SW480 (cell line): ENCODE measurements around the gene KCTD15.

Experiments
- DNase-seq: peaks from one replicate; pipeline ENCODE4 v3.0.0-alpha.2; 2016; ENCODE audit warnings: low spot score

KCTD15 gene

GRCh38 chr19:33772102-33772857, 24.4 kb upstream of the KCTD15 start:
- DNase-seq: no peak

- no peak for DNase-seq
These were observed 23.9 kb upstream of the KCTD15 start for GRCh38 chr19:33772858-33773180.

- no peak for DNase-seq
These were observed 22.7 kb upstream of the KCTD15 start for GRCh38 chr19:33773704-33774624.

DNA sequence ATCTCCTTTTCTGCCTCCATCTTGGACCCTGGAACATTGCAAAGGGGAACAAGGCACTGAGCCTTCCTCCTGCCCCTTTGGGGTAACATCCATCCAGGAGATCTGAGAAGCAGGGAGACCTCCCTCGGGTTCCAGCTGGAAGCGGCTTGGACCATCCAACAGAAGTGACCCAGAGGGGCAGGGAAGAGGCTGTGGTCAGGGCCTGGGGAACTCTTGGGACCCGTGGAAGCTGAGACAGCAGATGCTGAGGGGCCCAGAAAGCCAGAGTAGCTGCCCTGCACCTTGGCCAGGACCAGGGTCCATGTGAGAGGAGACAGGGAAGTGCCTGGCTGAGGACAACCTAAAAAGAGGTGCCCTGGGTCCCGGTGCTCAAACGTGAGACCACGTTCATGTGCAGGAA, 21.9 kb upstream of the KCTD15 start:
- no peak for DNase-seq

DNA sequence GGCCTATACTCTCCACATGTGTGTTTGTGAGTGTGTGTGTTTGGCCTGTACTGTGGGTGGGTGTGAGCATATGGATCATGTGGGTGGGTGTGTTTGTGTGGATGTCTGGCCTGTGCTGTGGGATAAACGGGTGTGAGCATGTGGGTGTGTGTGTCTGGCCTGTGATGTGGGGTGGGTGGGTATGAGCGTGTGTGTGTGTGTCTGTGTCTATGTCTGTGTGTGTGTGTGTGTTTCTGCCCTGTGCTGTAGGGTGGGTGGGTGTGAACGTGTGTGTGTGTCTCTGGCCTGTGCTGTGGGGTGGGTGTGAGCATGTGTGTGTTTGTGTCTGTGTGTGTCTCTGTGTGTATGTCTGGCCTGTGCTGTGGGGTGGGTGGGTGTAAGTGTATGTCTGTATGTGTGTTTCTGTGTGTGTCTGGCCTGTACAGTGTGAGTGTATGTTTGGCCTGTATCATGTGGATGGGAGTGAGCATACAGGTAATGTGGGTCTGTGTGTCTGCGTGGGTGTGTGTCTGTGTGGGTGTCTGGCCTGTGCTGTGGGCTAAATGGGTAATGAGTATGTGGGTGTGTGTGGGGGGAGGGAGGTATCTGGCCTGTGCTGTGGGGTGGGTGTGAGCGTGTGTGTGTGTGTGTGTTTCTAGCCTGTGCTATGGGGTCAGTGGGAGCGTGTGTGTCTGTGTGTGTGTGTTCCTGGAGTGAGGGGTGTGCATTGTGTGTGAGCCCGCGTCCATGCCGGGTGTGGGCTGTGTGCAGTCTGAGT, 20.8 kb upstream of the KCTD15 start:
- no peak for DNase-seq

DNA sequence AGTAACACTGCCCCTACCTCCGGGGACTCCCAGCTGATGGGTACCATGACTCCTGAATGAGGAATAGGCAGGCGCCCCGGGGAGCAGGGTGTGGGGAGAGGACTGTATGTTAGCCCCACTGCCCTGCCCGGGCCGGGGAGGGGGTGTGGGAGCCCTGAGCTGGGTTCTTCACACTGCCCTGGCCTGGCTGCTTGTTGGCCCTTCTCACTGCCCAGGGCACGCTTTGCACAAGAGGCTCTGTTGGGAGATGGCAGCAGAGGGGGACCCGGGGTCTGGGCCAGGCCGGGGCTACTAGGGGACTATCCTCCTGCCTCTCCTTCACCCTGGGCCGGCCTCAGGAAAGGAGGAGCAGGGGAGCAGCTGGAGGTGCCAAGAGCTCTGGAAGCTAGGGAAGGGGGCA, 19.3 kb upstream of the KCTD15 start:
- no peak for DNase-seq

DNA sequence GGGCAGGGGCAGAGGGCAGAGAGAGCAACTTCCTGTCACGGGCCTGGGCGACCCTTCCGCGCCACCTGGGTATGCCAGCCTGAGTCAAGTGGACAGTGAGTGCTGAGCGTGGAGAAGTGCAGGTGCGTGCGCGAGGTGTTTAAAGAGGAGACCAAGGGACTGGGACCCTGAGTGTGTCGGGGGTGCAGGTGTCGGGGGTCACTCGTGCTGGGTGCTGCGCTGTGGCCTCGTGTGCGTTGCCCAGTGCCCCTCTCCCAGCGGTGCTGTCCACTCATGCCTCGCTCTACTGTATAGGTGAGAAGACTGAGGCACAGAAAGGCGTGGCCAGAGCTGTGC, 18.9 kb upstream of the KCTD15 start:
- no peak for DNase-seq

DNA sequence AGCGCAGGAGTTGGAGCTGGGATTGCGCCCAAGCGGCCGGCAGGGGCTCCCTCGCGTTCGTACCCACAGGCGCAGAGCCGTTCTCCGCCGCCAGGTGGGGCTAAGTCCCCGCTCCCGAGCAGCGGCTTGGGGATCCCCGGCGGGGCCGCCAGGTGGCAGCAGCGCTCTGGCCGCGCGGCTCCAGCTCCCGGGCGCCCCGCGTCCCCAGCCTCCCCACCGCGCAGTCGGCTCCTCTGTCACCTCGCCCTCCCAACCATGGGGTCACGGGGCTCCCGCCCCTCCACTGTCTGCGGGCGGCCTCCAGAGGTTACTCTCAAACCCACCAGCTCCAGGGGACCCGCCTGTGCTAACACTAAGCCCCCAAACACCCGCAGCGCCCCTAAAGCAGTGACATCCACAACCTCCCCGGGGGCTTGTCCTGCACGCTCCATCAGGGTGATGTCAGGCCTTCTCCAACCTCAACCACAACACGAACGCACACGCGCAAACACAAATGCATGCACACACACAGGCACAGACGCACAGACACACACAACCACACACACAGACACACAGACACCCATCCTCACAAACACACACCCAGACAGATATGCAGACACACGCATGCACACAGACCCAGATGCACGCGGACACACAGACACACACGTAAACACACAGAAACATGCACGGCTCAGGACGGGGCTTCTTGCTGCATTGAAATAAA, 18.4 kb upstream of the KCTD15 start:
- DNase-seq: peak; percentile 73

DNA sequence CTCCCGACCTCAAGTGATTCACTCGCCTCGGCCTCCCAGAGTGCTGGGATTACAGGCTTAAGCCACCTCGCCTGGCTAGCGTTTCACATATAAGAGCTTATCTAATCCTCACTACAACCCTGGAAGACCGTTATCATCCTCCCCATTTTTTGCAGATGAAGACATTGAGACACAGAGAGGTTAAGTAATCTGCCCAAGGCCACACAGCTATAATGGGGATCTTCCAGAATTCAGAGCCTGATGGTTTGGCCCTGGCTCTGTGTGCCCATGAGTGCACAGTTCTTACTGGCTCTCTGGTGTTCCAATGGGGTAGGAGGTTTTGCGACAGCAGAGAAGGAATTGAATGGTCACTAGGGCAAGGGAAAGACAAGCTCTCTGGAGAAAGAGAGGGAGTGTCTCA, 16.8 kb upstream of the KCTD15 start:
- DNase-seq: no peak

DNA sequence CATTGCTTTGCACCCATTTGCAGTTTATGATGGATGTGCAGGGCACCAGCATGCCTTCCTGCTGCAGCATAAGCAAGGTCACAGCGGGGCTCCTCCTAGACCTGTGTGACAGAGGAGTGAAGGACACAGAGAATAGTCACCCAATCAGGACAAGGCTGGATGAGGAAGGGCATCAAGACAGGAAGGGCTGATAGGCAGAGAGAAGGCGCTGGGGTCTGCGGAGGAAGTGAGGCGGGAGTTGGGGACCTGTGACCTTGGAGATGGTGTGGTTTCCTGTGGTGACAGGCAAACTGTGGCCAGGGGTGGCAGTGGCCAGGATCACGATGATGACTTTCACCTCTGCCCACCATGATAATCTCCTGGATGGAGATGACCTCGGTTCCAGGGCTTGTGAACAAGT, 16.4 kb upstream of the KCTD15 start:
- DNase-seq: no peak

GRCh38 chr19:33780746-33781145, 15.9 kb upstream of the KCTD15 start:
- no peak for DNase-seq

DNA sequence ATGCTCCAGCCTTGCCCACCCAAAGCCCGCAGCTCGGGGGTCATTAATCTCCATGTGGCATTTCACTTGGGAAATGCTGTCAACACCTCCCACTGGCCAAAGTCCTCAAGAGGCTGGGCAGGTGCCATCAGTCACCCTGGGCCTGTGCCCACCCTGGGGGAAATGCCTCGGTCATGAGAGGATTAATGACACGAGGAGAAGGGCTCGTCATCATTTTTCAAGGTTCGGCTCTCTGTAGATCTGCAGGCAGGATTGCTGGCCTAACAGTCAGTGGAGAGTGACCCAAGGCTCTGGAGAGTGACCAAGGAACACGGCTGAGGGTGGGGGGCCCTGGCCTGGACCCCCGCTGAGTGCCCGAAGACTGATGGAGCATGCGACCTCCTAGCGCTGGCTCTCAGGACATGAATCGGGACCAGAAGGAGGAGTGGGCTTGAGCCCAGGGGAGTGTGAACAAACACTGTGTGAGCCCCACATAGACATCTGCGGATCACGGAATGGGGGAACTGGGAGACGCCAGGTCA, 15.2 kb upstream of the KCTD15 start:
- DNase-seq: no peak

DNA sequence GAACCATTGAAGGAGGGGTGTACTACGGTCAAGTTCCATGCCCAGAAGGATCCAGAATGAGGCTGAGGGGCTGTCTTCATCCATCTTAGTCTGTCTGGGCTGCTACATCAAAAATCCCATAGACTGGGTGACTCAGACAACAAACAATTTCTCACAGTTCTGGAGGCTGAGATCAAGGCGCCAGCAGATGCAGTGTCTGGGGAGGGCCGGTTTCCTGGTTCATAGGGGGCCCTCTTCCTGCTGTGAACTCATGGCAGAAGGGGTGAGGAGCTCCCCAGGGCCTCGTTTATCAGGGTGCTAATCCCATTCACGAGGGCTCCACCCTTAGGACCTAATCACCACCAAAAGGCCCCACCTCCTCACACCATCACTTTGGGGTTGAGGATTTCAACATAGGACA, 14.7 kb upstream of the KCTD15 start:
- DNase-seq: no peak

DNA sequence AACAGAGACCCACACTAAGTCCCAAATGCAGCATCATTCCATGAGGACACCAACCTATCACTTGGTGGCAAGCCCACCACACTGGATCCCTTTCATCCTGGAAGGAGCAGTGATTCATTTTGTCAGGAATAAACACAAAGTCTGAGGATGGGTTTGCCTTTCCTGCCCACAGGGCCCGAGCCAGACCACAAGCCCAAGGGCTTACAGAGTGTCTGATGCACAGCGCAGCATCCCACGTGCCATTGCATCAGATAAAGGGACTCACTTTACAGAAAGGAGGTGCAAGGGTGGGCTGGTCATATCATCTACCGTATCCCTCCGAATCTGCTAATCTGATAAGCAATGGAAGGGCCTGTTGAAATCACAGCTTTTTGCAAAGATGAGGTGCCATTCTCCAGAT, 12.2 kb upstream of the KCTD15 start:
- DNase-seq: no peak

DNA sequence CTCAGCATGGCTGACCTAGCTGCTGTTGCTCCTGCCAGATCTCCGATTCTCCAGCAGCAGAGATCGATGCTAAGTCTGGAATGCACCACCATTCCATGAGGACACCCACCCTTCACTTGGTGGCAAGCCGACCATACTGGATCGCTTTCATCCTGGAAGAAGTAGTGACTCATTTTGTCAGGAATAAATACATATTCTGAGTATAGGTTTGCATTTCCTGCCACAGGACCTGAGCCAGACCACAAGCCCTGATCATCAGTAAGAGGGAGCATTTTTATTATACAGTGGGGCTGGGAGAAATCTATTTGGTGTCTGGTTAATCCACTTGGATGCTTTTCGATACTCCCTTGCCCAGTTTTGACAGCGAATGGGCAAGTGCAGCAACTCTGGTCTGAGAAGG, 10.9 kb upstream of the KCTD15 start:
- peak; percentile 66 for DNase-seq

DNA sequence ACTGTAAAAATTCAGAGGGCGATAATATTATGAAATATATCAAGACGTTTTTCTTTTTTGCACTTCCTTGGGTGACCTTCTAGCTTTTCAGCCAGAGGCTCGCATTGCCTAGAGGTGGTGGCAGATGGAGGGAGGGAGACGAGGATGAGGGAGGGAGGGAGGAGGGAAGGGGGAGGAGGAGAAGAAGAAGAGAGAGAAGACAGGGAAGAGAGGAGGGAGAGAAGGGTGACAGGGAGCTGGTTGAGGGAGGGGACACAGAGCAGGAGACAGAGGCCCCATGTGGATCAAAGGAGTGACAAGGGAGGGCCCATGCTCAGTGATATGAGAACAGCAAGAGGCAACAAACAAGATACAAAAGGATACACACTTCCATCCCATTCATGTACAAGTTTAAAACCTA, 8.0 kb upstream of the KCTD15 start:
- DNase-seq: no peak

DNA sequence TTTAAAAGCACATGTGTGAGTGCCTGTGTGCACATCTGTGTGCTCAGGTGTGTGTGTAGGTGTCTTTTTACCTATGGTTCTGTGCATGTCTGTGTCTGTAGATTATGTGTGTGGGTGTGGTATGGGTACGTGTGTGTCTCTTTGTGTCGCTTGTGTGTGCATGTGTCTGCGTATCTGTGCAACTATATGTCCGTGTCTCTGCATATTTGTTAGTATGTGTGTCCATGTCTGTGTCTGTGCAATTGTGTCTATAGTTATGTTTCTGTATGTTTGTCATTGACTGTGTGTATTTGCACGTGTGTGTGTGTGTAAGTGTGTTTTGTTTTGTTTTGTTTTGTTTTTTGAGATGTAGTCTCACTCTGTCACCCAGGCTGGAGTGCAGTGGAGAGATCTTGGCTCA, 7.3 kb upstream of the KCTD15 start:
- no peak for DNase-seq

GRCh38 chr19:33794683-33795369, 1.8 kb upstream of the KCTD15 start:
- DNase-seq: peak; percentile 47

GRCh38 chr19:33795370-33796163, 1.1 kb upstream of the KCTD15 start:
- DNase-seq: peak; percentile 83

- peak; percentile 60 for DNase-seq
These were observed 1.4 kb downstream of the KCTD15 start for GRCh38 chr19:33797802-33798671.
